GM12878 (cell line): ENCODE results near the gene EHBP1L1. TPM values are rescaled to one million over a fixed set of nuclear protein-coding genes. Genes with fewer than 3 reads are reported as not detected.

ENCODE experiments used
- CBX5 ChIP-seq: sonication (generic); IDR thresholded peaks from 2 replicates; pipeline ENCODE4 v1.6.1; 2016; ENCODE audit warnings: low read depth, moderate library complexity, mild to moderate bottlenecking, inconsistent platforms
- FOS ChIP-seq: IDR thresholded peaks from 3 replicates; pipeline ENCODE4 v1.6.1; 2011; ENCODE audit warnings: borderline replicate concordance; ENCODE audit not compliant: insufficient read length; ENCODE audit errors: extremely low read depth
- GATAD2B ChIP-seq: fragments of 450-650 bp; conservative IDR thresholded peaks from 2 replicates; pipeline ENCODE4 v1.6.1; 2017; ENCODE audit warnings: low read depth, mild to moderate bottlenecking, moderate library complexity
- HCFC1 ChIP-seq: fragments of 150-350 bp; IDR thresholded peaks from 2 replicates; pipeline ENCODE4 v1.6.1; 2014; ENCODE audit warnings: low read length
- IKZF1 ChIP-seq: fragments of 450-650 bp; conservative IDR thresholded peaks from 2 replicates; pipeline ENCODE4 v1.6.1; 2017; ENCODE audit warnings: antibody characterized with exemption, mild to moderate bottlenecking
- IRF4 ChIP-seq: IDR thresholded peaks from 2 replicates; pipeline ENCODE4 v1.6.1; 2011; ENCODE audit warnings: low read depth, low read length
- MYB ChIP-seq: fragments of 150-350 bp; IDR thresholded peaks from 2 replicates; pipeline ENCODE4 v1.6.1; 2014; ENCODE audit warnings: mild to moderate bottlenecking, low read depth, low read length, borderline replicate concordance
- NFXL1 ChIP-seq: fragments of 450-650 bp; IDR thresholded peaks from 2 replicates; pipeline ENCODE4 v1.6.1; 2017; ENCODE audit warnings: antibody characterized with exemption, mild to moderate bottlenecking, borderline replicate concordance
- RCOR1 ChIP-seq: conservative IDR thresholded peaks from 2 replicates; pipeline ENCODE4 v1.6.1; 2012; ENCODE audit warnings: low read depth, low read length, improper control_type of control experiment
- STAT3 ChIP-seq: IDR thresholded peaks from 2 replicates; pipeline ENCODE4 v1.6.1; 2011; ENCODE audit warnings: low read depth, low read length, improper control_type of control experiment
- TBL1XR1 ChIP-seq: IDR thresholded peaks from 2 replicates; pipeline ENCODE4 v1.6.1; 2012; ENCODE audit warnings: low read depth, low read length, improper control_type of control experiment
- YY1 ChIP-seq: IDR thresholded peaks from 2 replicates; pipeline ENCODE4 v1.6.1; 2011; ENCODE audit warnings: low read depth, mild to moderate bottlenecking, low read length
- polyA plus RNA-seq, 11 experiments: library from polyadenylated mRNA; depleted of rRNA in 4 of 11; unstranded in 6 of 11; stranded (reverse) in 5 of 11; fragments of >200 nt; fragmentation: Nextera tagmentation in 4 of 11; fragmentation: Illumina TruSeq in 1 of 11; extraction: Ambion mirVana in 4 of 11; extraction: Trizol in 1 of 11; gene quantifications; 1 replicate in 1 of 11; 2 replicates in 10 of 11; pipeline versions ENCODE4 v1.2.1 to v1.2.3, GENCODE V29; 2011 to 2016; ENCODE audit warnings: inconsistent platforms in 2 of 11, missing spikeins in 2 of 11, low read depth in 1 of 11
- total RNA-seq, 4 experiments: library from RNA; depleted of rRNA in 3 of 4; stranded (reverse); fragments of >200 nt in 3 of 4; fragmentation: Illumina TruSeq in 1 of 4; extraction: Trizol in 1 of 4; gene quantifications; 2 replicates each; pipeline versions ENCODE4 v1.2.1 to v1.2.3, GENCODE V29; 2013 to 2021
- TF ChIP-seq, protein P1 (sequence below): fragments of 450-650 bp; IDR thresholded peaks from 2 replicates; pipeline ENCODE4 v1.6.1; 2016; ENCODE audit warnings: mild to moderate bottlenecking, moderate library complexity, borderline replicate concordance
- TF ChIP-seq, protein P2 (sequence below): IDR thresholded peaks from 2 replicates; pipeline ENCODE4 v1.6.1; 2012; ENCODE audit warnings: low read depth, low read length, improper control_type of control experiment
- TF ChIP-seq, protein P3 (sequence below): IDR thresholded peaks from 2 replicates; pipeline ENCODE4 v1.6.1; 2012; ENCODE audit warnings: low read depth, low read length, improper control_type of control experiment
- TF ChIP-seq, protein P4 (sequence below): fragments of 450-650 bp; formaldehyde crosslinking; IDR thresholded peaks from 2 replicates; pipeline ENCODE4 v1.4.0; 2020; ENCODE audit warnings: mild to moderate bottlenecking, moderate library complexity
- TF ChIP-seq, protein P5 (sequence below): fragments of 450-650 bp; IDR thresholded peaks from 2 replicates; pipeline ENCODE4 v1.6.1; 2017; ENCODE audit warnings: antibody characterized with exemption, mild to moderate bottlenecking, moderate library complexity

Gene EHBP1L1
- total and polyA plus RNA-seq, 10 of the 15 experiments (the other 5 are each of a cell fraction or from before 2014, with no cell fraction given), result 0.06 to 99.4 (median 32.7) TPM

DNA sequence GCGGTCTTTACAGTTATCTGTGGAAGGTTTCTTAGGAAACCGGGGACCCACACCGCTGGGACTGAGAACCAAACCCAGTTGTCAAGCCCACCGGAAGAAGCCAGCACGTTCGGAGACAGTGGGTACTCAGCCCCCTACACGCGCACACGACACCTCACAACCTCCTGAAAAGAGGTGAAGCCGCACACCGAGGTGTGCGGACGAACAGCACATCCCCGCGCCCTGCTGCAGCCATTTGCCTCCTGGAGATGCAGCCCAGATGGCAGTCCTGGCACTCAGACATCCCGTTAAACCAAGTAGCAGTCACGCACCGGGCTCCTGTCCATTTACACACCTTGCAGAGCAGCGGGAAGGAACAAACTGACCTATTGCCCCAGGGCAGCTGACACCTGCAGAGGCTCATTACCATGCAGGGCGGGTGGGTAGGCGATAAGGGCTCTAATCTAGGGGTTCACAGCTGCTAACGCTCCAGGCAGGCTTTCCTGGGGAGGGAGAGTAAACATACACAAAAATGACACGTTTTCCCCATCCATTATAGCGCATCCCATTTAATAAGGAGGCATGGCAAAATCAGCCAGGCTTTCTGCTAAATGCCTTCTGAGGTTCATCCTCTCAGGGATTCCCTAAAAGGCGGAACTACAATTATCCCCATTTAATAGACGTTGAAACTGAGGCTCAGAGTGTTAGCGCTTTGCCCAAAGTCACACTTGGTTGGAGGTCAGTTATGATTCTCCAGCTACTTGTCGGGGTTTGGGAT, 864 bp upstream of the EHBP1L1 start (continued):
- TF ChIP-seq CBX5, result no peak
- TF ChIP-seq, protein P1, sequence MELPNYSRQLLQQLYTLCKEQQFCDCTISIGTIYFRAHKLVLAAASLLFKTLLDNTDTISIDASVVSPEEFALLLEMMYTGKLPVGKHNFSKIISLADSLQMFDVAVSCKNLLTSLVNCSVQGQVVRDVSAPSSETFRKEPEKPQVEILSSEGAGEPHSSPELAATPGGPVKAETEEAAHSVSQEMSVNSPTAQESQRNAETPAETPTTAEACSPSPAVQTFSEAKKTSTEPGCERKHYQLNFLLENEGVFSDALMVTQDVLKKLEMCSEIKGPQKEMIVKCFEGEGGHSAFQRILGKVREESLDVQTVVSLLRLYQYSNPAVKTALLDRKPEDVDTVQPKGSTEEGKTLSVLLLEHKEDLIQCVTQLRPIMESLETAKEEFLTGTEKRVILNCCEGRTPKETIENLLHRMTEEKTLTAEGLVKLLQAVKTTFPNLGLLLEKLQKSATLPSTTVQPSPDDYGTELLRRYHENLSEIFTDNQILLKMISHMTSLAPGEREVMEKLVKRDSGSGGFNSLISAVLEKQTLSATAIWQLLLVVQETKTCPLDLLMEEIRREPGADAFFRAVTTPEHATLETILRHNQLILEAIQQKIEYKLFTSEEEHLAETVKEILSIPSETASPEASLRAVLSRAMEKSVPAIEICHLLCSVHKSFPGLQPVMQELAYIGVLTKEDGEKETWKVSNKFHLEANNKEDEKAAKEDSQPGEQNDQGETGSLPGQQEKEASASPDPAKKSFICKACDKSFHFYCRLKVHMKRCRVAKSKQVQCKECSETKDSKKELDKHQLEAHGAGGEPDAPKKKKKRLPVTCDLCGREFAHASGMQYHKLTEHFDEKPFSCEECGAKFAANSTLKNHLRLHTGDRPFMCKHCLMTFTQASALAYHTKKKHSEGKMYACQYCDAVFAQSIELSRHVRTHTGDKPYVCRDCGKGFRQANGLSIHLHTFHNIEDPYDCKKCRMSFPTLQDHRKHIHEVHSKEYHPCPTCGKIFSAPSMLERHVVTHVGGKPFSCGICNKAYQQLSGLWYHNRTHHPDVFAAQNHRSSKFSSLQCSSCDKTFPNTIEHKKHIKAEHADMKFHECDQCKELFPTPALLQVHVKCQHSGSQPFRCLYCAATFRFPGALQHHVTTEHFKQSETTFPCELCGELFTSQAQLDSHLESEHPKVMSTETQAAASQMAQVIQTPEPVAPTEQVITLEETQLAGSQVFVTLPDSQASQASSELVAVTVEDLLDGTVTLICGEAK, result no peak
- TF ChIP-seq GATAD2B, result no peak
- no peak for TF ChIP-seq RCOR1
- TF ChIP-seq TBL1XR1, result no peak
- TF ChIP-seq IKZF1, result no peak
- no peak; the same call in 1 of the 2 replicates for TF ChIP-seq HCFC1
- TF ChIP-seq, protein P2, sequence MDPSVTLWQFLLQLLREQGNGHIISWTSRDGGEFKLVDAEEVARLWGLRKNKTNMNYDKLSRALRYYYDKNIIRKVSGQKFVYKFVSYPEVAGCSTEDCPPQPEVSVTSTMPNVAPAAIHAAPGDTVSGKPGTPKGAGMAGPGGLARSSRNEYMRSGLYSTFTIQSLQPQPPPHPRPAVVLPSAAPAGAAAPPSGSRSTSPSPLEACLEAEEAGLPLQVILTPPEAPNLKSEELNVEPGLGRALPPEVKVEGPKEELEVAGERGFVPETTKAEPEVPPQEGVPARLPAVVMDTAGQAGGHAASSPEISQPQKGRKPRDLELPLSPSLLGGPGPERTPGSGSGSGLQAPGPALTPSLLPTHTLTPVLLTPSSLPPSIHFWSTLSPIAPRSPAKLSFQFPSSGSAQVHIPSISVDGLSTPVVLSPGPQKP, result no peak
- TF ChIP-seq MYB, result no peak
- no peak for TF ChIP-seq STAT3
- TF ChIP-seq FOS, result no peak
- TF ChIP-seq, protein P3, sequence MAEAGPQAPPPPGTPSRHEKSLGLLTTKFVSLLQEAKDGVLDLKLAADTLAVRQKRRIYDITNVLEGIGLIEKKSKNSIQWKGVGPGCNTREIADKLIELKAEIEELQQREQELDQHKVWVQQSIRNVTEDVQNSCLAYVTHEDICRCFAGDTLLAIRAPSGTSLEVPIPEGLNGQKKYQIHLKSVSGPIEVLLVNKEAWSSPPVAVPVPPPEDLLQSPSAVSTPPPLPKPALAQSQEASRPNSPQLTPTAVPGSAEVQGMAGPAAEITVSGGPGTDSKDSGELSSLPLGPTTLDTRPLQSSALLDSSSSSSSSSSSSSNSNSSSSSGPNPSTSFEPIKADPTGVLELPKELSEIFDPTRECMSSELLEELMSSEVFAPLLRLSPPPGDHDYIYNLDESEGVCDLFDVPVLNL, result no peak
- TF ChIP-seq, protein P4, sequence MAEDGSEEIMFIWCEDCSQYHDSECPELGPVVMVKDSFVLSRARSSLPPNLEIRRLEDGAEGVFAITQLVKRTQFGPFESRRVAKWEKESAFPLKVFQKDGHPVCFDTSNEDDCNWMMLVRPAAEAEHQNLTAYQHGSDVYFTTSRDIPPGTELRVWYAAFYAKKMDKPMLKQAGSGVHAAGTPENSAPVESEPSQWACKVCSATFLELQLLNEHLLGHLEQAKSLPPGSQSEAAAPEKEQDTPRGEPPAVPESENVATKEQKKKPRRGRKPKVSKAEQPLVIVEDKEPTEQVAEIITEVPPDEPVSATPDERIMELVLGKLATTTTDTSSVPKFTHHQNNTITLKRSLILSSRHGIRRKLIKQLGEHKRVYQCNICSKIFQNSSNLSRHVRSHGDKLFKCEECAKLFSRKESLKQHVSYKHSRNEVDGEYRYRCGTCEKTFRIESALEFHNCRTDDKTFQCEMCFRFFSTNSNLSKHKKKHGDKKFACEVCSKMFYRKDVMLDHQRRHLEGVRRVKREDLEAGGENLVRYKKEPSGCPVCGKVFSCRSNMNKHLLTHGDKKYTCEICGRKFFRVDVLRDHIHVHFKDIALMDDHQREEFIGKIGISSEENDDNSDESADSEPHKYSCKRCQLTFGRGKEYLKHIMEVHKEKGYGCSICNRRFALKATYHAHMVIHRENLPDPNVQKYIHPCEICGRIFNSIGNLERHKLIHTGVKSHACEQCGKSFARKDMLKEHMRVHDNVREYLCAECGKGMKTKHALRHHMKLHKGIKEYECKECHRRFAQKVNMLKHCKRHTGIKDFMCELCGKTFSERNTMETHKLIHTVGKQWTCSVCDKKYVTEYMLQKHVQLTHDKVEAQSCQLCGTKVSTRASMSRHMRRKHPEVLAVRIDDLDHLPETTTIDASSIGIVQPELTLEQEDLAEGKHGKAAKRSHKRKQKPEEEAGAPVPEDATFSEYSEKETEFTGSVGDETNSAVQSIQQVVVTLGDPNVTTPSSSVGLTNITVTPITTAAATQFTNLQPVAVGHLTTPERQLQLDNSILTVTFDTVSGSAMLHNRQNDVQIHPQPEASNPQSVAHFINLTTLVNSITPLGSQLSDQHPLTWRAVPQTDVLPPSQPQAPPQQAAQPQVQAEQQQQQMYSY (CRISPR knock-in tag), result no peak
- TF ChIP-seq NFXL1, result no peak
- TF ChIP-seq, protein P5, sequence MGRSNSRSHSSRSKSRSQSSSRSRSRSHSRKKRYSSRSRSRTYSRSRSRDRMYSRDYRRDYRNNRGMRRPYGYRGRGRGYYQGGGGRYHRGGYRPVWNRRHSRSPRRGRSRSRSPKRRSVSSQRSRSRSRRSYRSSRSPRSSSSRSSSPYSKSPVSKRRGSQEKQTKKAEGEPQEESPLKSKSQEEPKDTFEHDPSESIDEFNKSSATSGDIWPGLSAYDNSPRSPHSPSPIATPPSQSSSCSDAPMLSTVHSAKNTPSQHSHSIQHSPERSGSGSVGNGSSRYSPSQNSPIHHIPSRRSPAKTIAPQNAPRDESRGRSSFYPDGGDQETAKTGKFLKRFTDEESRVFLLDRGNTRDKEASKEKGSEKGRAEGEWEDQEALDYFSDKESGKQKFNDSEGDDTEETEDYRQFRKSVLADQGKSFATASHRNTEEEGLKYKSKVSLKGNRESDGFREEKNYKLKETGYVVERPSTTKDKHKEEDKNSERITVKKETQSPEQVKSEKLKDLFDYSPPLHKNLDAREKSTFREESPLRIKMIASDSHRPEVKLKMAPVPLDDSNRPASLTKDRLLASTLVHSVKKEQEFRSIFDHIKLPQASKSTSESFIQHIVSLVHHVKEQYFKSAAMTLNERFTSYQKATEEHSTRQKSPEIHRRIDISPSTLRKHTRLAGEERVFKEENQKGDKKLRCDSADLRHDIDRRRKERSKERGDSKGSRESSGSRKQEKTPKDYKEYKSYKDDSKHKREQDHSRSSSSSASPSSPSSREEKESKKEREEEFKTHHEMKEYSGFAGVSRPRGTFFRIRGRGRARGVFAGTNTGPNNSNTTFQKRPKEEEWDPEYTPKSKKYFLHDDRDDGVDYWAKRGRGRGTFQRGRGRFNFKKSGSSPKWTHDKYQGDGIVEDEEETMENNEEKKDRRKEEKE, result no peak
- no peak; the same call in 1 of the 2 replicates for TF ChIP-seq IRF4
- TF ChIP-seq YY1, result no peak
